ENCODE results near the gene PRDM10.
A peak's percentile ranks its signal among the peaks of the same experiment; 100 is the strongest.
"Not testable (repeated sequence)": the region's sequence is repeated elsewhere in the genome, so short reads cannot be mapped to it uniquely, and the experiment has no call there.

PRDM10 gene

GRCh38 chr11:130020323-130020722 lies 17.7 kb upstream of the PRDM10 start:
- TF ChIP-seq, protein P1, sequence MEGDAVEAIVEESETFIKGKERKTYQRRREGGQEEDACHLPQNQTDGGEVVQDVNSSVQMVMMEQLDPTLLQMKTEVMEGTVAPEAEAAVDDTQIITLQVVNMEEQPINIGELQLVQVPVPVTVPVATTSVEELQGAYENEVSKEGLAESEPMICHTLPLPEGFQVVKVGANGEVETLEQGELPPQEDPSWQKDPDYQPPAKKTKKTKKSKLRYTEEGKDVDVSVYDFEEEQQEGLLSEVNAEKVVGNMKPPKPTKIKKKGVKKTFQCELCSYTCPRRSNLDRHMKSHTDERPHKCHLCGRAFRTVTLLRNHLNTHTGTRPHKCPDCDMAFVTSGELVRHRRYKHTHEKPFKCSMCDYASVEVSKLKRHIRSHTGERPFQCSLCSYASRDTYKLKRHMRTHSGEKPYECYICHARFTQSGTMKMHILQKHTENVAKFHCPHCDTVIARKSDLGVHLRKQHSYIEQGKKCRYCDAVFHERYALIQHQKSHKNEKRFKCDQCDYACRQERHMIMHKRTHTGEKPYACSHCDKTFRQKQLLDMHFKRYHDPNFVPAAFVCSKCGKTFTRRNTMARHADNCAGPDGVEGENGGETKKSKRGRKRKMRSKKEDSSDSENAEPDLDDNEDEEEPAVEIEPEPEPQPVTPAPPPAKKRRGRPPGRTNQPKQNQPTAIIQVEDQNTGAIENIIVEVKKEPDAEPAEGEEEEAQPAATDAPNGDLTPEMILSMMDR (conservative IDR thresholded peaks at IDR 0.05; ENCODE audit: low read depth, low read length): no peak
- no peak for DNase-seq (ENCODE audit: low read depth)

GRCh38 chr11:130015846-130016245 lies 13.2 kb upstream of the PRDM10 start:
- H3K4me3 ChIP-seq (ENCODE audit: low read depth, low read length); DNase-seq (ENCODE audit: low read depth): not testable (repeated sequence)

More at GRCh38 chr11:130020323-130020722, 17.7 kb upstream of the PRDM10 start:
- H3K4me3 ChIP-seq (ENCODE audit: low read depth, low read length): no peak overlapping the region

GRCh38 chr11:130008326-130008725 lies 5.7 kb upstream of the PRDM10 start:
- DNase-seq (ENCODE audit: low read depth): no peak
- H3K4me3 ChIP-seq (ENCODE audit: low read depth, low read length): no peak overlapping the region
- TF ChIP-seq, protein P1 (conservative IDR thresholded peaks at IDR 0.05; ENCODE audit: low read depth, low read length): no peak

DNA sequence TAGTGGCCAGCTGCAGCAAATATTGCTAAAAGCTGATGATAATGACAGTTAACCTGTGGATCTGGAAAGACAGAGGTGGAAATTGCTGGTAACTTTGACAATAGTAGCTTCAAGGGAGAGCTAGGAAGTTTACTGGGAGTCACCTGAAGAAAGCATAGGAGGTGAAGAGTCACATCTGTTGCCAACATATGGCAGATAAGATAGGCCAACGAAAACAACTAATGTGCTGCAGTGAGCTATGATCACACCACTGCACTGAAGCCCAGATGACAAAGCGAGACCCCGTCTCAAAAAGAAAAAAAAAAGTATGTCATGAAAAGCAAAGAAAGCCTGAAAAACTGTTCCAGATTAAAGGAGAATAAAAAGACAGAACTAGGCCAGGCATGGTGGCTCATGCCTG lies 4.3 kb upstream of the PRDM10 start:
- H3K4me3 ChIP-seq (ENCODE audit: low read depth, low read length): no peak overlapping the region
- DNase-seq (ENCODE audit: low read depth): no peak
- TF ChIP-seq, protein P1 (conservative IDR thresholded peaks at IDR 0.05; ENCODE audit: low read depth, low read length): no peak

DNA sequence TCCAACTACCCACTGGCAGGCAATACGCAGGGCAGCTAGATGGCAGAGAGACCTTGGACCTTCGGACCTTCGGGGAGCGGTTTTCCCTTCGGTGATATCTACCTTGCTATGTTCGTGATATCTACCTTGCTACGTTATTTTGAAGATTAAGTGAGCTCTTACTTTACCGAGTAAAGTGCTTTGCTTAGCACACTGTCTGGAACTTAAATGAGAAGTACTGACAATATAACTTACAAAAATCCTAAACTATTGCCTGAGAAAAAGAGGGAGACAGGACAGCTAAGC lies 1.0 kb upstream of the PRDM10 start:
- TF ChIP-seq, protein P1 (conservative IDR thresholded peaks at IDR 0.05; ENCODE audit: low read depth, low read length): no peak
- H3K4me3 ChIP-seq (ENCODE audit: low read depth, low read length): peak overlapping the region; percentile 77
- DNase-seq (ENCODE audit: low read depth): no peak

DNA sequence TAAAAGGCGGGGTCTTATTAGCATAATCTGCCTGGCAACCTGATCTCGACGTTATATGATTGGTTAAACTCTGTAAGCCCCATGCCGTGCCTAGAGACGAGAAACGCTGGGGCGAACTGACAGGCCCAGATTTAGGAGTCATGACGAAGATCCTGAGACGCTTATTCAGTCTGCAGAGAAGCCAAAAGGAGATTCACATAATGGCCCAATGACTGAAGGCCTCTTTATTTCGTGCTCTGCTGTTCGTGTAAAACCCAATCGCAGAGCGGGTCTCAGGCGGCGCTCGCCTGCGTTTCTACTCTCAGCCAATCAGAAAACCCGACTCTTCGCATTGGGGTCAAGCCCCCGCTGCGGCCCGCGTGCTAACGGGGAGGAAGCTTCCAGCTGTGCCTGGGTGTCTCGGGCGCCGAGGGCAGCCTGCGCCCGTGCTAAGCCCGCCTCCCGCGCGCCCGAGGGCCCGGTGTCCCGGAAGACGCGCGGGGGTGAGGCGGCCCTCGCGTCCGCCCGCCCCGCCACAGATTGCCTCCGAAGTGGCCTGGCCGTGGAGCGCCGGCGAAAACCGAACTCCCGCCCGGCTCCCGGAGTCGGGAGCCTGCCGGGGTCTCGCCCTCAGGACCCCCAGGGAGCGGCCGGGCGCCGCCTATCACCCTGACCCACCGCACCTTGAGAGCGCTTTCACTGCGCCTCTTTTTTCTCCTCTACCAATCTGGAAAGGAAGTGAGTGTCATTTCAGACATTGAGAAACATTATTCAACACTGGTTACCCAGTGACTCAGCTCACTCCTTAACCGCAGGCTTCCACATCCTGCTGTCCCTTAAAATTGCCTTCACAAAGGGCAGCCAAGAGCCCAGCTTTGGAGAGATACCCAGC lies 446 bp upstream of the PRDM10 start:
- TF ChIP-seq, protein P1 (conservative IDR thresholded peaks at IDR 0.05; ENCODE audit: low read depth, low read length): no peak
- H3K4me3 ChIP-seq (ENCODE audit: low read depth, low read length): peak overlapping the region; percentile 77
- peak; percentile 99 for DNase-seq (ENCODE audit: low read depth)

DNA sequence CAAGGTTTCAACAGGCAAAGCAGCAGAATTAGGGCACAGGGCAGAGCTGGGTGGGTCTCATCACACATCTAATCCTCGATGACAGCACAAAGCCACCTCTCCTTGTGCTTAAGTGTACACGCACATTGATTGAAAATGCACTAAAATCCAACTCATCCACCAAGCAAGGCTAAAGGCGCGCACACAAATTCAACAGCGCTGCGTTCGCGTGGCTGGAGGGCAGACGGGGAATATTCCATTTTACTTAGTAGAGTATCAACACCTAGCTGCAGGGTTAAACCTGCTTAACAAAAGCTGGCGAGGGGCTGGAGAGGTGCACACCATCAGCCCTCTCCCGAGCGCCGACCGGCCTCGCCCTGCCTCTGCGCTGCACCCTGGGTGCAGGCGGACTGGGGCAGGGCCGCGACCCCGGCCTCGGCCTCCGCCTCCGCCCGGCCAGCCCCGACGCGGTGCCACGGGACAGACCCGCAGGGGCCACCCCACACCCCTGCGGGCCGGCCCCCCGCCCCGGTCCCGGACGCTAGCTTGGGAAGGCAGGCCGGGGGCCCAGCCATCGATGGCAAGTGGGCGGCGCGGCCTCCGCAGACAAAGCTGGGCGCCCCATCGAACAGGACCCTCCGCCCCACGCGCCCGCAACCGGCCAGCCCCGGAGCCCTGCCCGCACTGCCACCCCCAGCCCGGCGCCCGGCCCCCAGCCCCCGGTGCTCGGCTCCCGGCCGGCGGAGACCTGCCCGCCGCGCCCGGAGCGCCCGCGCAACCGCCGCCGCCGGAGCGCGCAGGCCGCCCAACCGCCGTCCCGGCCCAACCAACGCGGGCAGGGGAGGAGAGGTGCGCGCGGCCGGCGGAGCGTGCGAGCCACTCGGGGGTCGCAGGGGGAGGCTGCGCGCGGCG lies 929 bp downstream of the PRDM10 start:
- DNase-seq (ENCODE audit: low read depth): peak; percentile 48
- peak overlapping the region; percentile 77 for H3K4me3 ChIP-seq (ENCODE audit: low read depth, low read length)
- TF ChIP-seq, protein P1 (conservative IDR thresholded peaks at IDR 0.05; ENCODE audit: low read depth, low read length): no peak
